Tibial artery (tissue), 4 donors: ENCODE measurements around the gene KNDC1.
A peak's percentile ranks its signal among the peaks of the same experiment; 100 is the strongest.
"Not testable (repeated sequence)": the region's sequence is repeated elsewhere in the genome, so short reads cannot be mapped to it uniquely, and the experiment has no call there.

Source experiments
- DNase-seq, 2 donors: peaks; one replicate each; pipeline ENCODE4 v3.0.0-alpha.2; 2019
- H3K27ac ChIP-seq, 2 donors: fragments of 200-600 bp; sonication (generic) in 1 of 2; 1 replicate in 1 of 2; 2 replicates in 1 of 2; pipeline ENCODE4 v1.5.1; 2018 to 2019; ENCODE audit warnings: mild to moderate bottlenecking in 1 of 2
- H3K27me3 ChIP-seq, 2 donors: fragments of 200-600 bp; sonication (generic) in 1 of 2; one replicate each; pipeline versions ENCODE4 v1.5.1 to v1.6.0; 2016 to 2019
- H3K36me3 ChIP-seq, 3 donors: fragments of 200-600 bp; sonication (generic) in 2 of 3; one replicate each; pipeline ENCODE4 v1.5.1; 2016 to 2019; ENCODE audit warnings: mild to moderate bottlenecking in 2 of 3
- H3K4me1 ChIP-seq, 4 donors: fragments of 200-600 bp; sonication (generic) in 2 of 4; 1 replicate in 3 of 4; 2 replicates in 1 of 4; pipeline ENCODE4 v1.5.1; 2016 to 2019
- H3K4me3 ChIP-seq, 2 donors: fragments of 200-600 bp; sonication (generic) in 1 of 2; 1 replicate in 1 of 2; 2 replicates in 1 of 2; pipeline ENCODE4 v1.5.1; 2018 to 2019; ENCODE audit warnings: mild to moderate bottlenecking in 2 of 2
- H3K9me3 ChIP-seq, 3 donors: fragments of 200-600 bp; sonication (generic) in 1 of 3; one replicate each; pipeline ENCODE4 v1.5.1; 2016 to 2019
- intact Hi-C: fragments of 100-400 bp; cut with DNase I; formaldehyde crosslinking; loops from one replicate; pipeline ENCODE4 v1.15.0; 2023; ENCODE audit warnings: low total_unique reads
- TF ChIP-seq, protein P1 (sequence below), 2 experiments: fragments of 200-600 bp in 1 of 2; fragments of 450-650 bp in 1 of 2; IDR thresholded peaks; one replicate each; pipeline ENCODE4 v1.5.1; 2017 to 2019; ENCODE audit warnings: antibody characterized with exemption in 2 of 2, mild to moderate bottlenecking in 1 of 2, moderate library complexity in 1 of 2

KNDC1 gene

DNA sequence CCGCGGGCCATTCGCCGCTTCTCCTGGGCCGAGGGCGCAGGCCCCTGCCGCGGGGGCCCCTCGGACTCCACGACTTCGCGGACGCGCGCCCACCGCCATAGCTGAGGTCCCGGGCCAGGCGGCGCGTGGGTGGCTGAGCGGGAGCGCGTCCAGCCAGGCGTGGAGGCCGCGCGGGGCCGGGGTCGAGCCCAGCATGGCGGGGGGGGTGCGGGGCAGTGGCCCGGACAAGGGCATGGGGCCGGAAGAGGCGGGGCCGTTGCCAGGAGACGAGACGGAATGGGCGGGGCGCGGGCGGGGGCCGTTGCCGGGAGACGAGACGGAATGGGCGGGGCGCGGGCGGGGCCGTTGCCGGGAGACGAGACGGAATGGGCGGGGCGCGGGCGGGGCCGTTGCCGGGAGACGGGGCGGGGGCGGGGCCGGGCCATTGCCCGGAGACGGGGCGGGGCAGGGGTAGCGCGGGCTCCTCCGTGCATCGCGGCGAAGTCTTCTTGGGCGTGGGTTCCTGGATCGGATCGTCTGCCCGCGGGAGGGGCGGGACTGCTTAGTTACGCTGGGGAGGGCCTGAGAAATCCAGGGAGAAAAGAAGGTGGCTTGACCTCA is 101.8 kb downstream of the KNDC1 start:
- H3K9me3 ChIP-seq, result no peaks in the 10 kb centered on the region
- intact Hi-C loops, result loop anchor here (2.0 to 5.0 kb wide), 2 partner anchors 45 to 115 kb away; partner anchors contain the start of gene PAOX
- no peaks in the 10 kb centered on the region for H3K36me3 ChIP-seq
- TF ChIP-seq, protein P1, sequence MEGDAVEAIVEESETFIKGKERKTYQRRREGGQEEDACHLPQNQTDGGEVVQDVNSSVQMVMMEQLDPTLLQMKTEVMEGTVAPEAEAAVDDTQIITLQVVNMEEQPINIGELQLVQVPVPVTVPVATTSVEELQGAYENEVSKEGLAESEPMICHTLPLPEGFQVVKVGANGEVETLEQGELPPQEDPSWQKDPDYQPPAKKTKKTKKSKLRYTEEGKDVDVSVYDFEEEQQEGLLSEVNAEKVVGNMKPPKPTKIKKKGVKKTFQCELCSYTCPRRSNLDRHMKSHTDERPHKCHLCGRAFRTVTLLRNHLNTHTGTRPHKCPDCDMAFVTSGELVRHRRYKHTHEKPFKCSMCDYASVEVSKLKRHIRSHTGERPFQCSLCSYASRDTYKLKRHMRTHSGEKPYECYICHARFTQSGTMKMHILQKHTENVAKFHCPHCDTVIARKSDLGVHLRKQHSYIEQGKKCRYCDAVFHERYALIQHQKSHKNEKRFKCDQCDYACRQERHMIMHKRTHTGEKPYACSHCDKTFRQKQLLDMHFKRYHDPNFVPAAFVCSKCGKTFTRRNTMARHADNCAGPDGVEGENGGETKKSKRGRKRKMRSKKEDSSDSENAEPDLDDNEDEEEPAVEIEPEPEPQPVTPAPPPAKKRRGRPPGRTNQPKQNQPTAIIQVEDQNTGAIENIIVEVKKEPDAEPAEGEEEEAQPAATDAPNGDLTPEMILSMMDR (IDR thresholded peaks at IDR 0.05), result no peak
- H3K27ac ChIP-seq, result peak overlapping the region; percentile 86 to 95
- H3K4me1 ChIP-seq, result peaks cover 0 to 52% (median 42%) of the 10 kb centered on the region in 4 donors
- peak; percentile 87 to 89 for DNase-seq
- peak overlapping the region; percentile 84 to 100 for H3K4me3 ChIP-seq
- no peaks in the 10 kb centered on the region for H3K27me3 ChIP-seq

DNA sequence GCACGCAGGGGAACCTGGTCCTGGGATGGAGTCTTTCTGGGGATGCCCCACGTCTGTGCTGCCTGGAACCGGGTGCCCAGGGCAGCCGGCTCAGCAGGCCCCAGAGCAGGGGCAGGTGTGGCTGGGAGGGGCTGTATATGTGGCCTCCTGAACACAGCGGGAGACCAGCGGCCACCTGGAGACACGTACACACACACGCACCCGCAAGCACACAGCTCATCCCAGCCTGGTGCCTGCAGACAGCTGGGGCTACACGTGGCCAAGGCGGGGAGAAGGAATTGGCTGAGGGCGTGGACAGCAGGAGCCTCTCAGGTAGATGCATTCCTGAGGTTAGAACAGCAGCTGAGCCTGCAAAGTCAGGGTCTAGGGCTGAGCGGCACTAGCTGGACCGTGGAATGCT is 102.7 kb downstream of the KNDC1 start:
- H3K36me3 ChIP-seq, result no peaks in the 10 kb centered on the region
- no peak overlapping the region for H3K4me3 ChIP-seq
- peaks cover 0 to 44% (median 36%) of the 10 kb centered on the region in 4 donors for H3K4me1 ChIP-seq
- DNase-seq, result no peak
- H3K27ac ChIP-seq, result peak overlapping the region in 1 of 2 donors; percentile 63
- H3K9me3 ChIP-seq, result no peaks in the 10 kb centered on the region
- intact Hi-C loops, result loop anchor here (2.0 to 5.0 kb wide), 2 partner anchors 44 to 115 kb away; partner anchors contain the start of gene PAOX
- H3K27me3 ChIP-seq, result no peaks in the 10 kb centered on the region
- TF ChIP-seq, protein P1 (IDR thresholded peaks at IDR 0.05), result no peak

GRCh38 chr10:133263674-133264073 is 103.7 kb downstream of the KNDC1 start:
- no peaks in the 10 kb centered on the region for H3K9me3 ChIP-seq
- intact Hi-C loops, result loop anchor here (2.0 to 5.0 kb wide), 2 partner anchors 43 to 114 kb away; partner anchors contain the start of gene PAOX
- no peaks in the 10 kb centered on the region for H3K27me3 ChIP-seq
- TF ChIP-seq, protein P1 (IDR thresholded peaks at IDR 0.05), result no peak
- no peak overlapping the region for H3K27ac ChIP-seq
- no peak for DNase-seq
- peaks cover 0 to 35% (median 30%) of the 10 kb centered on the region in 4 donors for H3K4me1 ChIP-seq
- H3K4me3 ChIP-seq, result no peak overlapping the region
- H3K36me3 ChIP-seq, result no peaks in the 10 kb centered on the region

DNA sequence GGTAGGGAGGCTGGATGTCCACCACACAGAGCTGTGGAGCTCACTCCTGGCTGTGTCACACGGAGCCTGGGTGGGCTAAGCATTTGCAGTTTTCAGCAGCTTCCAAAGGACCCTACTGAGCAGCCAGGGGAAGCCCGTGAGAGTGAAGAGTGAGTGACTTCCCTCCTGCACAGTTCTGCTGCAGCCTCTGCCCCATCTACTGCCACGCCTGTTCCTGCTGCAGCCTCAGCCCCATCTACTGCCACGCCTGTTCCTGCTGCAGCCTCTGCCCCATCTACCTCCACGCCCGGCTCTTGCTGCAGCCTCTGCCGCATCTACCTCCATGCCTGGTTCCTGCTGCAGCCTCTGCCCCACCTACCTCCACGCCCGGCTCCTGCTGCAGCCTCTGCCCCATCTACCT is 104.4 kb downstream of the KNDC1 start:
- TF ChIP-seq, protein P1 (IDR thresholded peaks at IDR 0.05), result no peak
- no peaks in the 10 kb centered on the region for H3K27me3 ChIP-seq
- no peaks in the 10 kb centered on the region for H3K9me3 ChIP-seq
- DNase-seq, result no peak
- H3K36me3 ChIP-seq, result no peaks in the 10 kb centered on the region
- intact Hi-C loops, result loop anchor here (5.0 kb wide), 1 partner anchor 113 kb away; the partner anchor contains the start of gene PAOX
- H3K4me3 ChIP-seq, result no peak overlapping the region
- peaks cover 0 to 27% (median 23%) of the 10 kb centered on the region in 4 donors for H3K4me1 ChIP-seq
- no peak overlapping the region for H3K27ac ChIP-seq

GRCh38 chr10:133265052-133265451 is 105.0 kb downstream of the KNDC1 start:
- H3K27ac ChIP-seq, H3K9me3 ChIP-seq, H3K4me3 ChIP-seq, H3K36me3 ChIP-seq, DNase-seq, intact Hi-C loops, H3K27me3 ChIP-seq: not testable (repeated sequence)
- H3K4me1 ChIP-seq, result peaks cover 0 to 21% (median 18%) of the 10 kb centered on the region in 4 donors

DNA sequence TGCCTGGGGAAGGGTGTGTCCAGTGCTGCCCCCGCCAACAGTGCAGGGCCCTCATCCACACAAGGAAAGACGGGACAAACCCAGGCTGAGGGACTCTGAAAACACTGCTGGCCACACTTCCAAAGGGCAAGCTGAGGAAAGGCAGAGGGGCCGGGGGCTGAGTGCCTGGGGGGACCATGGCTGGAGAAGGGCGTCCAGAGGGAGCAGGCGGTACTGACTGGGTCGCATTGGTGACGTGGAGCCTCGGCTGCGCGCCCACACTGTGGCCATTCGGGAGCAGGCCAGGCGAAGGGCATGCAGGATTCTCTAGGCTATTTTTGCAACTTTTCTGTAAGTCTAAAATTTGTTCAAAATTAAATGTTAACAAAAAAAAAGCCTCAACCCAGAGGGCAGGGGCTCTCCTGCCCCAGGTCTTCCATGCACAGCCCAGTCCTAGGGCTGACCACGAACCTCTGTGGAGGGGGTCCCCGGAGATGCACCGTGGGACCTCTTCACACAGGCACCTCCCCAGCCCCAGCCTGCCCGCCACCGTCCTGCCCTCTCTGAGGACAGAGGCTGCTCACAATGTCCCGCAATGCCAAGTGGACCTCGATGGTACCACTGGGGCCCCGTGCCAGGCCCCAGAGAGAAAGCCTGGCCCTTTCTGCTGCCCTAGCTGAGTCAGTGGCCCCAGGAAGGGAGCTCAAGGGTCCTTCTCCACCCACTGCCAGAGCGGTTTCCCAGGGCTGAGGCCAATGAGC is 106.2 kb downstream of the KNDC1 start:
- DNase-seq, result no peak
- peaks cover 0 to 10% (median 9%) of the 10 kb centered on the region in 4 donors for H3K4me1 ChIP-seq
- H3K9me3 ChIP-seq, result no peaks in the 10 kb centered on the region
- intact Hi-C loops, result no loop called here
- H3K27ac ChIP-seq, result no peak overlapping the region
- H3K27me3 ChIP-seq, result no peaks in the 10 kb centered on the region
- no peak overlapping the region for H3K4me3 ChIP-seq
- peaks cover 0 to 12% (median 5%) of the 10 kb centered on the region in 3 donors for H3K36me3 ChIP-seq
- TF ChIP-seq, protein P1 (IDR thresholded peaks at IDR 0.05), result no peak
